ENCODE measurements around the gene MANSC4. TPM values are rescaled to one million over a fixed set of nuclear protein-coding genes. Genes with fewer than 3 reads are reported as not detected.

Gene MANSC4
- total and polyA plus RNA-seq, 9 of the 15 experiments (the other 6 are each of a cell fraction or from before 2014, with no cell fraction given), result not detected

GRCh38 chr12:27766587-27766986 is 13.4 kb downstream of the MANSC4 start:
- Histone ChIP-seq H3K4me2 (ENCODE audit: insufficient read depth, low read length) (no peak overlapping the region), H3K9ac (ENCODE audit: insufficient read depth in 1 of 2, low read depth in 2 of 2, low read length in 2 of 2) (no peak overlapping the region), H3K27ac (ENCODE audit: extremely low read depth, low read depth, low read length) (no peak overlapping the region), H3K9me3 (replicated peaks; ENCODE audit: control insufficient read depth, insufficient read depth, low read depth, low read length) (no peaks in the 10 kb centered on the region), H3K4me1 (replicated peaks in 1 of 2; ENCODE audit: control insufficient read depth in 2 of 2, insufficient read depth in 2 of 2, low read length in 2 of 2) (no peaks in the 10 kb centered on the region), H3K4me3 (no peak overlapping the region), H3K36me3 (ENCODE audit: control insufficient read depth, insufficient read depth, low read length) (no peaks in the 10 kb centered on the region), H4K20me1 (replicated peaks; ENCODE audit: control insufficient read depth, insufficient read depth, low read length) (no peaks in the 10 kb centered on the region), H2AFZ (ENCODE audit: low read depth, low read length) (no peak overlapping the region), H3K79me2 (ENCODE audit: control insufficient read depth, insufficient read depth, low read length) (no peaks in the 10 kb centered on the region), H3K27me3 (ENCODE audit: control insufficient read depth in 2 of 2, insufficient read depth in 2 of 2, low read length in 2 of 2) (no peaks in the 10 kb centered on the region), H3K9me1 (ENCODE audit: control insufficient read depth, insufficient read depth, low read length) (no peaks in the 10 kb centered on the region)
- BruUV-seq (replicated peaks), result no TSS peak
- in situ Hi-C loops (cut with MboI) (no loop called here), intact Hi-C loops (cut with micrococcal nuclease) (no loop called here)
- TF ChIP-seq SMAD2 (IDR thresholded peaks at IDR 0.05; ENCODE audit: low read depth, low read length), result no peak
- no peak for TF ChIP-seq ZNF668 (CRISPR knock-in tag; IDR thresholded peaks at IDR 0.05)
- TF ChIP-seq NFYB (IDR thresholded peaks at IDR 0.05; ENCODE audit: extremely low read depth, insufficient read length), result no peak
- TF ChIP-seq HINFP (tag; conservative IDR thresholded peaks at IDR 0.05; ENCODE audit: low read depth), result no peak
- TF ChIP-seq CHD2 (IDR thresholded peaks at IDR 0.05; ENCODE audit: low read depth, low read length), result no peak
- no peak for TF ChIP-seq GATAD2B (IDR thresholded peaks at IDR 0.05; ENCODE audit: borderline replicate concordance)
- TF ChIP-seq GTF2B (IDR thresholded peaks at IDR 0.05; ENCODE audit: extremely low read depth, insufficient read length), result no peak
- no peak for TF ChIP-seq CGGBP1 (CRISPR knock-in tag; IDR thresholded peaks at IDR 0.05)
- TF ChIP-seq WHSC1 (IDR thresholded peaks at IDR 0.05; ENCODE audit: low read length), result no peak
- no peak for TF ChIP-seq TCF15 (CRISPR knock-in tag; IDR thresholded peaks at IDR 0.05)
- DNase-seq (ENCODE audit: extremely low read depth in 1 of 4, low spot score in 3 of 4) (no peak), FAIRE-seq (no peak), ATAC-seq (no peak)
- 55% methylated on average over 3 of the region's 3 CpGs for WGBS (ENCODE audit: insufficient coverage, low coverage, missing lambda C conversion rate)
- ChIA-PET CTCF (ENCODE audit: low intra/inter-chr PET ratio) (no interaction called here), POLR2A (interaction anchor here (1.0 kb wide), 1 partner anchor 13 kb away, joined by 3 read pairs; the partner anchor contains the start of genes KLHL42 and MANSC4)

Measured in K562 (cell line).